Stimulated activated naive CD8-positive, alpha-beta T cell treated with anti-CD3 and anti-CD28 coated beads, Interleukin-15, amount 100 ng/mL, for 72 hours (primary cell): ENCODE measurements around the gene GATA6.

Source experiments
- ATAC-seq: fragments of 150-1000 bp; cut with Tn5 transposase; 2 replicates; pipeline ENCODE4 v1.10.0; 2021; ENCODE audit warnings: mild to moderate bottlenecking, moderate library complexity
- DNase-seq, 2 donors: peaks; one replicate each; pipeline ENCODE4 v3.0.0; 2021 to 2022
- H3K27ac Mint-ChIP-seq, 2 donors: one replicate each; pipeline ENCODE4 v1.8.0; 2022; ENCODE audit warnings: mild to moderate bottlenecking in 2 of 2, mixed read lengths in 2 of 2, moderate library complexity in 2 of 2
- H3K27me3 Mint-ChIP-seq: one replicate; pipeline ENCODE4 v1.8.0; 2022; ENCODE audit warnings: mixed read lengths
- H3K4me1 Mint-ChIP-seq: one replicate; pipeline ENCODE4 v1.8.0; 2022; ENCODE audit warnings: mild to moderate bottlenecking, mixed read lengths
- H3K4me3 Mint-ChIP-seq, 2 donors: one replicate each; pipeline ENCODE4 v1.8.0; 2022; ENCODE audit warnings: mild to moderate bottlenecking in 2 of 2, mixed read lengths in 2 of 2, moderate library complexity in 1 of 2
- H3K9me3 Mint-ChIP-seq, 2 donors: one replicate each; pipeline ENCODE4 v1.8.0; 2022; ENCODE audit warnings: mixed read lengths in 2 of 2

GATA6 gene

DNA sequence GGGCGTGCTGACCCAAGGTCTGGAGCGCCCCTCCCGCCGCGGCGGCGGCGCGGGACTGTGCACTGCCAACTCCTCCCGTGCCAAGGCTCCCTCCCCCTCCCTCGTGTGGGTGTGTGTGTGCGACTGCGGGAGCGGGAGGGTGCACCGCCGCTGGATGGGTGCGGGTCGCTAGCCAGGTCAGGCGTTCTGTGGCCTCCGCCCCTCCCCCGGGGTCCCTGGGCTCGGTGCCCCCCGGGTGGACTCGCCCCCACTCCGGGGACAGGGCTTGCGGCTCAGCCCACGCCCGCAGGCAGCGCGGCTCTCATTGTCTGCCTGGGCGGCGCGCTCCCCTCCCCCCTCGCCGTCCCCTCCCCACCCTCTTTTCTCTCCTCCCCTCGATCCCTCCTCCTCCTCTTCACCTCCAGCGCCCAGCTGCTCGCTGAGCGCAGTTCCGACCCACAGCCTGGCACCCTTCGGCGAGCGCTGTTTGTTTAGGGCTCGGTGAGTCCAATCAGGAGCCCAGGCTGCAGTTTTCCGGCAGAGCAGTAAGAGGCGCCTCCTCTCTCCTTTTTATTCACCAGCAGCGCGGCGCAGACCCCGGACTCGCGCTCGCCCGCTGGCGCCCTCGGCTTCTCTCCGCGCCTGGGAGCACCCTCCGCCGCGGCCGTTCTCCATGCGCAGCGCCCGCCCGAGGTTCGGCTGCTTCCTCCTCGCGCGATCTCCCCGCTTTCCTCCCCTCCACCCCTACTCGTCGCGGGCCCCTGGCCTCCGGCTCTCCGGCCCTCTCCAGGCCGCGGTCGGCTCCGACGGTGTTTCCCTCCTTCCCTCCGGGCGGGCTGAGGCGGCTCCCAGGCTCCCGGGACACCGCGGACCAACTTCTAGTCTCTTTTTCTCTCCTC, at the start of gene GATA6:
TSS of gene GATA6 (plus strand) at position 579 of the 878 bp plus-strand sequence. CDS start 1,556 bp downstream, outside the sequence.
- ATAC-seq (peak; percentile 71), DNase-seq (peak; percentile 55 to 60)
- Mint-ChIP-seq H3K4me1 (peaks cover 58% of the 10 kb centered on the region), H3K9me3 (no peaks in the 10 kb centered on the region), H3K27me3 (peaks cover 93% of the 10 kb centered on the region), H3K27ac (peak within 1 kb of the TSS; percentile 66 to 67), H3K4me3 (peak within 1 kb of the TSS; percentile 91 to 92)

DNA sequence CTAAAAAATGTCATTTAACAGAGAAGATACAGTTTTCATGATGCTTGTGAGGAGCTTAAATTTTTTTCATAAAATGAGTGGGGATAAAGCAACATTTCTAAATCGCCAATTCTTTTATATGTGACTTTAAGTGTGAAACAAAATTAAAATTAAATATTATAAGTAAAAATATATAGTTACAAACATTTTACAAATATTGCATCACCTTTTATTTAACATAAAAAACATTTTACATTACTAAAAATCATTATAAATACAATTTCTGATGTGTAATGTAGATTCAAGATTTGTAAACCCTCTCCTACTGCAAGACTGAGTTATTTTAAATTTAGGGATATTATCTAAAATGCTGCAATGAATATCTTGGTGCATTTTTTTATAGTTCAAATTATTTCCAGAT, 44.4 kb upstream of the GATA6 start:
- ATAC-seq, result no peak

DNA sequence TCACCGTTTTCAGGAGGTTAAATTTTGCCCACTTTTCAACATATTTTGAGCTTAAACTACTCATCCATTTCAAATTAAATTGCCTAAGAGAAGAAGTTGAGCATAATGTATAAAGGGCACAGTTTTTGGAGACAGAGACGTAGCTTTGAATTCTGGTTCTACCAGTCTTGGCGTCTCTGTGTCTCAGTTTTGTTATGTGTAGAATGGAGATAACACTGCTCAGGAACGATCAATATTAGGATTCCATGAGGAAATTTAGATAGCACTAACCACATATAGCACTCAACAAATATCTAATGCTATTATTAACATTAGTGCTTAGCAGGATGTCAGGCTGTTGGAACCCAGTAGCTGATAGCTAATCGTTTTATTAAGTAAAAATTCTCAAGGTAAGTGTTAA, 40.4 kb upstream of the GATA6 start:
- DNase-seq (no peak), ATAC-seq (no peak)
- no peak overlapping the region for H3K4me3 Mint-ChIP-seq
- H3K27me3 Mint-ChIP-seq, result no peaks in the 10 kb centered on the region
- H3K27ac Mint-ChIP-seq, result no peak overlapping the region
- no peaks in the 10 kb centered on the region for H3K4me1 Mint-ChIP-seq
- H3K9me3 Mint-ChIP-seq, result no peaks in the 10 kb centered on the region

More for the DNA sequence above, 44.4 kb upstream of the GATA6 start:
- Mint-ChIP-seq H3K27ac (no peak overlapping the region), H3K27me3 (no peaks in the 10 kb centered on the region), H3K4me3 (no peak overlapping the region), H3K9me3 (peaks cover 0 to 6% of the 10 kb centered on the region in 2 donors), H3K4me1 (no peaks in the 10 kb centered on the region)
- DNase-seq, result no peak

DNA sequence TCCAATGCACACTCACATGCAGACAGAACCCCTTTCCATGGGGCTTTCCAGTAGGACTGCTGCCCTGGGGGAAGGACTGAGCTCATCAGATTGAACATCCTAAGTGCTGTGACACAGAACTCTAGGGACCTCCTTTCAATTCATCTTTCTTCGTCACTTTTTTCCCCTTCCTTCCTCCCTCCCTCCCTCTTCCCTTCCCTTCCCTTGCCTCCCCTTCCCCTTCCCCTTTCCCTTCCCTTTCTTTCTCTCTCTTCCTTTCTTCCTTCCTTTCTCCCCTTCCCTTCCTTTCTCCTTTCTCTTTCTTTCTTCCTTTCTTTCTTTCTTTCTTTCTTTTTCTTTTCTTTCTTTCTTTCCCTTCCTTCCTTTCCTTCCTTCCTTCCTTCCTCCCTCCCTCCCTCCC, 39.6 kb upstream of the GATA6 start:
- Mint-ChIP-seq H3K27ac (no peak overlapping the region), H3K4me3 (no peak overlapping the region), H3K4me1 (no peaks in the 10 kb centered on the region), H3K9me3 (no peaks in the 10 kb centered on the region), H3K27me3 (no peaks in the 10 kb centered on the region)
- DNase-seq (no peak), ATAC-seq (no peak)

DNA sequence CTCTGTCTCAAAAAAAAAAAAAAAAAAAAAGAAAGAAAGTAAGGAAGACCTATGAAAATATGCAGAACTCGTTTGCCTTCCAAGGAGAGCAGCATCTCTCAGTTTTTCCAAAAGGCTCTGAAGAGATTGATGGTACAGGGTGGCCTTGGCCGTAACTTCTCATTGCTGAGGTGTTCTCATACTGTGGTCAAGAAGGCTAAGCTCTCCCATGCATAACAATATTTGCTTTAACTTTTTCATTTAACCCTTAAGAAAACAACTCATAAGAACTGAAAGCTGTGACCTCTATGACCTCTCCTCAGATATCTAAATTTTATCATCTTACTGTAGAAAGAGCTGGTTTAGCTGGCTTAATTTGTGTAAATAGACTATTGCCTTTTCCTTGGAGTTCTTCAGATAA, 37.1 kb upstream of the GATA6 start:
- Mint-ChIP-seq H3K27ac (no peak overlapping the region), H3K27me3 (no peaks in the 10 kb centered on the region), H3K4me3 (no peak overlapping the region), H3K9me3 (no peaks in the 10 kb centered on the region), H3K4me1 (no peaks in the 10 kb centered on the region)
- ATAC-seq, result no peak
- DNase-seq, result no peak

DNA sequence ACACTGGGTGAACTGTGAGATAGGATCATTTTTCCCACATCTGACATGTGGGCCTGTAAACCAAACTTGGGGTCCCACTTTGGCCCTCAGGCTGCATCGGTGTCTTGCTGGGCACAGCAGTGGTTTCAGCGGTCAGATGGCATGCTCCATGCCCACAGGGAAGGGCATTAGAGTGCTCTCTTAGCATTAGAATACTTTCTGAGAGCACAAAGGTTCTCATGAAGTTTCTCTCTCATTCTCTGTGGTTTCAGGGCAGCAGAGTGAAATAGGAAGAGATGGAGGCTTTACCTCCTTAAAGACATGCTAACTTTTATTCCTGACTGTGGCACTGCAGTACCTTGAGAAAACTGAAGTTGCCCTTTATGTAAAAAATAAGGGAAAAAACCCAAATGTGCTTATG, 36.6 kb upstream of the GATA6 start:
- H3K27ac Mint-ChIP-seq, result no peak overlapping the region
- DNase-seq (no peak), ATAC-seq (no peak)
- H3K9me3 Mint-ChIP-seq, result no peaks in the 10 kb centered on the region
- H3K4me3 Mint-ChIP-seq, result no peak overlapping the region
- no peaks in the 10 kb centered on the region for H3K4me1 Mint-ChIP-seq
- H3K27me3 Mint-ChIP-seq, result no peaks in the 10 kb centered on the region

DNA sequence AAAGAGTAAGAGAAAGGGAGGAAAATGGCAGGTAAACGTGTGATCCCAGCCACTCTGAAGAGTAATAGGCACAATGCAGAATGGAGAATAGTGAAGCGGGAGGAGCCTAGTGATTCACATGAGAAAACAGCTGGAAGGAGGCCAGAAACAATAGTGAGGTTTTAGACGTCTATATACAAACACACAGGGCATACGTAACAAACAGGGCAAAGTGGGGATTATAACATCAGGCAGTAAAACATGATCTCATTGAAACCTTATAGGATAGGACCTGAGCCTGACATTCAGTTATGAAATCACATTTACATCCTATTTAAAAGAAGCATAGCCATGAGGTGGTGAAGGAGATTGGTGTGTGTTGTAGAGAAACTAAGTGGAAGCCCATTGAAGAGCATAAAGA, 33.0 kb upstream of the GATA6 start:
- Mint-ChIP-seq H3K4me3 (no peak overlapping the region), H3K4me1 (no peaks in the 10 kb centered on the region), H3K27me3 (no peaks in the 10 kb centered on the region), H3K9me3 (peaks cover 0 to 9% of the 10 kb centered on the region in 2 donors), H3K27ac (no peak overlapping the region)
- ATAC-seq (no peak), DNase-seq (no peak)

DNA sequence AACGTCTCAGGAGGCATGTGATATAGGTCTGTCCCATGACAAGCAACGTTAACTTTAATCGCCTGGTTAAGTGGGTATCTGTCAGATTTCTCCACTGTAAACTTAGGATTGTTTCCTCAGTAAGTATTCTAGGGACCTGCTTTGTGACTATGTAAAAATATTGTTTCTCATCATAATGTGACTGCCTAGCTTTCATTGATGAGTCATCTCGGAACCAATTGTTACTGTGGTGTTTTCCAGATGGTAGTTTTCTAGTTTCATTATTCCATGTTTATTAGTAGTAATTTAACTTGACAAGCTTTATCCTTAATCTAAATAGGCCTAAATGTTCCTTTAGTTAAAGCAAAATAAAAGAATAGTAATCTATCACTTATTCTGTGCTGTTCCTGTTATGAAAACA, 28.2 kb upstream of the GATA6 start:
- ATAC-seq (no peak), DNase-seq (no peak)
- Mint-ChIP-seq H3K4me3 (no peak overlapping the region), H3K27ac (no peak overlapping the region), H3K4me1 (no peaks in the 10 kb centered on the region), H3K9me3 (peaks cover 0 to 9% of the 10 kb centered on the region in 2 donors), H3K27me3 (no peaks in the 10 kb centered on the region)

DNA sequence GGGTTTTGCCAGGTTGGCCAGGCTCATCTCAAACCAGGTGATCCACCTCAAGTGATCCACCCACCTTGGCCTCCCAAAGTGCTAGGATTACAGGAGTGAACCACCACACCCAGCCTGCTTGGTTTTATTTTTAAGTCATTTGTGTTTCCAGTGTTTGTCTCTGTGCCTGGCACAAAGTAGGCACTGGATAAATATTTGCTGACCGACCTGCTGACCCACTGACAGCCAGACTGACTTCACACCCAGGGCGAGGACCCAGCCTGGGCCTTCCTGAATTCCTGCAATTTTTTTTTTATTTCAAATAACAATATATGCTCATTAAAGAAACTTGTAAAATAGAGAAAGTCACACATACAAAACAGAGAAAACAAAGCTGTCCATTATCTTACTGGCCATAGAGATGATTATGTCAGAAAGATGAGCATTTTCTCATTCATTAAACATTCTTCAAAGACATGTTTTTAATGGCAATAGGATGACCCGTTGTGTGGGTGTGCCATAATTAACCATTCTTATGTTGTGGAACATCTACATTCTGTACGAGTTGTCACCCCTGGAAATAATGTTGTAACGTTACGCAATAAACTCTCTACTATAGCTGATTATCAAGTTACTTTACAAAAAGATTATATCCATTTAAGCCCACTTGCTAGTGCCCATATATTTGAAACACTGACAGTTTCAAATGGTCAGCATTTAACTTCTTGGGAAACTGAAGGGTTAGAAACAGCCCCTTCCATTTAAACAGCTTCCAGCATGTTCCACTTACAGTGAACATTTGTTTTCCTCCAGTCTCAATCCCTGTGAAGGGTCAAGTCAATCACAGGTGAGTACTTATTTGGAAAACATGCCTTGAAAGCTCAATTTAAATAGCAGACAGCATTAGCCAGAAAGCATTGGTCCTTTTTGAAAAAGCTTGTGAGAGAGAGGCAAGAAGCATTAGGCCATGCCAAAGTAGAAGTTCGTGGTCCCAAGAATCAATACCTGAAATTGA, 25.7 kb upstream of the GATA6 start:
- H3K4me1 Mint-ChIP-seq, result no peaks in the 10 kb centered on the region
- H3K27me3 Mint-ChIP-seq, result peaks cover 7% of the 10 kb centered on the region
- peaks cover 0 to 1% of the 10 kb centered on the region in 2 donors for H3K9me3 Mint-ChIP-seq
- no peak for ATAC-seq
- H3K4me3 Mint-ChIP-seq, result no peak overlapping the region
- H3K27ac Mint-ChIP-seq, result no peak overlapping the region
- DNase-seq, result no peak

DNA sequence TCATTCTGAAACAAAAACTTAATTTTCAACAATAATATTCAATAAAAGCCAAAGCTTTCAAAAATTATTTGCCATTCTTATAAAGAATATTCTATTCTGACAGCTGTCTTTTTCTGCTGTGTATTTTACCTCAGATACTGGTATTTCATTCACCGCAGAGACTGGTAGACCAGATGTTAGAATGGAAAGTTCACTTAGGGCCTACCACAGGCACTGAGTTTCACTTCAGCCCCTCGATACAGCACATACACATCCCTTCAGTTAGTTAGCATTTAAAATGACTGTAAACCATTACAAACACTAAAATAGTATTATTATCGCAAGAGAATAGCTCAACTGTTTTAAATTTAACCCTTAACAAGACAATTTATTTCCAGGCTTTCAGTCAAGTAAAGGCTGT, 24.2 kb upstream of the GATA6 start:
- H3K9me3 Mint-ChIP-seq, result no peaks in the 10 kb centered on the region
- peaks cover 7% of the 10 kb centered on the region for H3K27me3 Mint-ChIP-seq

DNA sequence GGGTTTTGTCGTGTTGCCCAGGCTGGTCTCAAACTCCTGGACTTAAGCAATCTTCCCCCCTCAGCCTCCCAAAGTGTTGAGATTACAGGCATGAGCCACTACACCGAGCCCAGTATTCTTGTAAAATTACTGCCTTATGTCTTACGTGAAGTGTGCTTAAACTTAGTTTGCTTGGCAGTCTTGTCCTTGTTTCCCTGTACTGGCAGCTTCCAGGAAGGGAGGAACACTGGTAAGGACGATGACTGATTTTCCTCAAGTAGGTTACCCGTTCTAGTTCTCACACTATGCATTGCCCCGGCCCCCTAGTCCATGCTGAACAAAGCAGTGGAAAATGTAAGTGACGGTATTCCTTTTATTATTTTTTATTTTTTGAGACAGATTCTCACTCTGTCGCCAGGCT, 19.7 kb upstream of the GATA6 start:
- ATAC-seq (no peak), DNase-seq (no peak)
- H3K27me3 Mint-ChIP-seq, result peaks cover 13% of the 10 kb centered on the region
- no peak overlapping the region for H3K27ac Mint-ChIP-seq
- H3K9me3 Mint-ChIP-seq, result no peaks in the 10 kb centered on the region
- no peak overlapping the region for H3K4me3 Mint-ChIP-seq
- no peaks in the 10 kb centered on the region for H3K4me1 Mint-ChIP-seq

More for the DNA sequence above, 24.2 kb upstream of the GATA6 start:
- Mint-ChIP-seq H3K4me1 (no peaks in the 10 kb centered on the region), H3K4me3 (no peak overlapping the region), H3K27ac (no peak overlapping the region)
- no peak for ATAC-seq
- DNase-seq, result no peak

DNA sequence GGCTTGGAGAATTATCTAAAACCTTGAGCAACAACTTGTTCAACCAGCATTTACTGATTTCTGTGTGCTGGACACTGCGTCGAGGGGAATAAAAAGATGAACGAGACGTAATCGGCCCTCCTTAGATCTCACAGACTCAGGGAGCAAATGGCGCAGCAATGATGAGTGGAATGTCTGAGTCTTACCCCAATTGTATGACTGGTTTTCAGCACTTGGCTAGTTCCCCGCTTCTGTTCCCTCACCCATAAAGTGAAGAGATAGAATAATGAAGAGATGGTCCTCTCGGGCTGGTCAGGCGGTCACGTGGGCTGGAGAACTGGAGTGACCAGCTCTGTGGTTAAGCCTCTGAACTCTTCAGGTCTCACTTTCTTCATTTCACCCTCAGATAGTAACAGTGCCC, 17.3 kb upstream of the GATA6 start:
- no peaks in the 10 kb centered on the region for H3K4me1 Mint-ChIP-seq
- no peak overlapping the region for H3K27ac Mint-ChIP-seq
- no peak for ATAC-seq
- H3K4me3 Mint-ChIP-seq, result no peak overlapping the region
- H3K9me3 Mint-ChIP-seq, result no peaks in the 10 kb centered on the region
- no peak for DNase-seq
- peaks cover 13% of the 10 kb centered on the region for H3K27me3 Mint-ChIP-seq

DNA sequence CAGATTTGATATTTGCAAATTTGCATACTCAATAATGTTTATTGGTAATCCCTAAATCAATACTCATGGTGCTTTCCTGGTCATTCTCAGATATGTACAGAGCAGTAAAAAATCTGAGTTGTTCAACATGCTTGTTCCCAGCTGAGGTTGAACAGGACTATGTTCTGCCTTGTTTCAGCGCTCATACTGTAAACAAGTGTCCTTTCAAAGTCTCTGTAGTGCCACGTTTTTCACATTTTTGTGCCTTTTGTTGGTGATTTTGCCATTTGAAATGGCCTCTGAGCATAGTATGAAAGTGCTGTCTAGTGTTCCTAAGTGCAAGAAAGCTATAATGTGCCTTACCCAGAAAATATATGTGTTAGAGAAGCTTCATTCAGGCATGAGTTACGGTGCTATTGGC, 16.0 kb upstream of the GATA6 start:
- Mint-ChIP-seq H3K27me3 (peaks cover 6% of the 10 kb centered on the region), H3K4me1 (no peaks in the 10 kb centered on the region), H3K9me3 (no peaks in the 10 kb centered on the region), H3K4me3 (no peak overlapping the region), H3K27ac (no peak overlapping the region)
- no peak for ATAC-seq
- DNase-seq, result no peak

DNA sequence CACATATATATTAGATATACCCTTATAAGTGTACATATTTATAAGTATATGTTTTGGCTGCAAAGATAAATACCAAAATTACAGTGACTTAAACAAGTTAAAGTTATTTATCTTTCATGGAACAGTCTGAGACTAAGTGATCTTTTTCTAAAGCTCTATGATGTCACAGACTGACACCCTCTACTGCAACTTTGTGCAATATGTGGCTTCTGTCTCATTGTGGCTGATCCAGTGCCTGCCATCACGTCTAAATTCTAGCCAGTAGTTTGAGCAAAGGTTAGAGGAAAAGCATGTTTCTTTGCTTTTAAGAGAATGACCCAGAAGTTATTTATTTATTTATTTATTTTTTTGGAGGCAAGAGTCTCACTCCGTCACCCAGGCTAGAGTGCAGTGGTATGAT, 13.8 kb upstream of the GATA6 start:
- Mint-ChIP-seq H3K4me1 (no peaks in the 10 kb centered on the region), H3K4me3 (no peak overlapping the region), H3K9me3 (no peaks in the 10 kb centered on the region), H3K27ac (no peak overlapping the region), H3K27me3 (peaks cover 6% of the 10 kb centered on the region)
- DNase-seq (no peak), ATAC-seq (no peak)

DNA sequence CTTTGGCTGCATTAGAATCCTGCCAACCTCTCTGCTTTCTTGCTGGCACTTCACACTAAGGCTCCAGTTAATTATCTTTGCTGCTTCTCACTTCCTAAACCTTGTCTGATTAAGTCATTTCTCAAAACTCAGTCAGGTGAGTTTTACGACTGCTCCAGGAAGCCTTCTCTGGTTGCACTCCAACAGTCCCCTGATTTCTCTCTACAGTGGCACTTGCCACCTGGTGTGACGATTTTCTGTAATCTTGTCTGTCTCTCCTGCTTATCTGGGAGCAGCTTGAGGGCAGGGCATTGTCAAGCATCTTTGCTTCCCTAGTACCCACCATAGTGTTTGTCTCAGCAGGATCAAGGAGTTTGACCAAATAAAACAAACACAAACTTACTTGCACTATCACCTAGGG, 10.4 kb upstream of the GATA6 start:
- Mint-ChIP-seq H3K4me1 (no peaks in the 10 kb centered on the region), H3K27me3 (peaks cover 23% of the 10 kb centered on the region), H3K9me3 (no peaks in the 10 kb centered on the region), H3K27ac (no peak overlapping the region), H3K4me3 (no peak overlapping the region)
- DNase-seq, result no peak
- ATAC-seq, result no peak

DNA sequence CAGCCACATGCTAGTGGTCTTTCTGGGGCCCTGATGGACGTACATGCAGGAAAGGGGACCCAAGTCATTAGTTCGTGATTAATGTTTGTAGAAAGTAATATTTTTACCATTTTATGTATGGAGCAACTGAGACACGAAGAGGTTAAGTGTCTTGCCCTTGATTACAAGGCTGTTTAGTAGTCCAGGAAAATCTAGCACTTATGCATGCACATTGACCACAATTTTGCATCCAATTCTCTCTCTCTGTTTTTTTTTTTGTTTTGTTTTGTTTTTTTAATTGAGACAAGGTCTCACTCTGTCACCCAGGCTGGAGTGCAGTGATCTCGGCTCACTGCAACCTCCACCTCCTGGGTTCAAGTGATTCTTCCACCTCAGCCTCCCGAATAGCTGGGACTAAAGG, 8.3 kb upstream of the GATA6 start:
- H3K9me3 Mint-ChIP-seq, result no peaks in the 10 kb centered on the region
- H3K27me3 Mint-ChIP-seq, result peaks cover 44% of the 10 kb centered on the region
- no peak for DNase-seq
- H3K27ac Mint-ChIP-seq, result no peak overlapping the region
- peaks cover 9% of the 10 kb centered on the region for H3K4me1 Mint-ChIP-seq
- no peak overlapping the region for H3K4me3 Mint-ChIP-seq
- no peak for ATAC-seq
